GM12878 (cell line): ENCODE data around the gene B3GALT5. TPM values are rescaled to one million over a fixed set of nuclear protein-coding genes. Genes with fewer than 3 reads are reported as not detected.

Source experiments
- ATAC-seq: fragments of 200-7000 bp; cut with Tn5 transposase; 3 replicates; pipeline ENCODE4 v1.9.1; 2020; ENCODE audit warnings: mild to moderate bottlenecking, moderate library complexity
- BruUV-seq: library from RNA; stranded (reverse); fragments of 400-500 nt; replicated peaks from 2 replicates; lab custom pipeline; 2021; lab: Mats Ljungman, UMichigan
- CTCF ChIA-PET: fragments of 300-600 bp; sonication (Branson Sonifier 250); formaldehyde crosslinking; extraction: SDS; loops from one replicate; lab custom pipeline; 2021; ENCODE audit warnings: inconsistent platforms; lab: Yijun Ruan, JAX
- POLR2A ChIA-PET: fragments of 350-600 bp; formaldehyde crosslinking; extraction: SDS; loops from one replicate; lab custom pipeline; 2021; ENCODE audit warnings: inconsistent platforms; lab: Charles Lee
- RAD21 ChIA-PET: fragments of 300-600 bp; sonication (Branson Sonifier 250); formaldehyde crosslinking; loops from one replicate; lab custom pipeline; 2023; ENCODE audit warnings: antibody characterized with exemption; ENCODE audit not compliant: unreplicated experiment; lab: Charles Lee
- SMC1A ChIA-PET: fragments of 300-600 bp; sonication (Branson Sonifier 250); formaldehyde crosslinking; loops from one replicate; lab custom pipeline; 2023; ENCODE audit not compliant: unreplicated experiment, uncharacterized antibody; lab: Charles Lee
- DNase-seq: peaks from one replicate; pipeline ENCODE4 v3.0.0-alpha.2; 2011; ENCODE audit warnings: low read depth, low spot score
- FAIRE-seq: peaks from 3 replicates; lab custom pipeline; 2011; peaks lifted over from hg19 to GRCh38; lab: Jason Lieb, UNC
- H2AFZ ChIP-seq: 2 replicates; pipeline ENCODE4 v1.6.0; 2011; ENCODE audit warnings: low read depth, low read length, control low read depth; ENCODE audit not compliant: control insufficient read depth
- H3K27ac ChIP-seq: 2 replicates; pipeline ENCODE4 v1.5.1; 2011; ENCODE audit warnings: control low read depth; ENCODE audit not compliant: control insufficient read depth, insufficient read depth
- H3K27me3 ChIP-seq, 2 experiments: replicated peaks in 1 of 2; 2 replicates each; pipeline versions ENCODE4 v1.6.0 to v1.6.1; 2011; ENCODE audit warnings: low read length in 1 of 2; ENCODE audit not compliant: control insufficient read depth in 2 of 2, insufficient read depth in 2 of 2
- H3K36me3 ChIP-seq, 2 experiments: 2 replicates each; pipeline ENCODE4 v1.5.1; 2011; ENCODE audit warnings: low read length in 1 of 2; ENCODE audit not compliant: control insufficient read depth in 2 of 2, insufficient read depth in 2 of 2
- H3K4me1 ChIP-seq: 2 replicates; pipeline ENCODE4 v1.6.1; 2011; ENCODE audit warnings: mild to moderate bottlenecking, low read length, moderate library complexity, mixed read lengths; ENCODE audit not compliant: control insufficient read depth, insufficient read depth
- H3K4me2 ChIP-seq: 2 replicates; pipeline ENCODE4 v1.6.0; 2011; ENCODE audit warnings: control low read depth; ENCODE audit not compliant: control insufficient read depth, insufficient read depth
- H3K4me3 ChIP-seq: fragments of 200-600 bp; sonication (generic); 2 replicates; pipeline ENCODE4 v1.5.1; 2016
- H3K79me2 ChIP-seq: 2 replicates; pipeline ENCODE4 v1.6.0; 2011; ENCODE audit warnings: low read length; ENCODE audit not compliant: control insufficient read depth, insufficient read depth
- H3K9ac ChIP-seq: 2 replicates; pipeline ENCODE4 v1.8.0; 2011; ENCODE audit warnings: low read length, control low read depth, mixed read lengths; ENCODE audit not compliant: control insufficient read depth, insufficient read depth
- H3K9me3 ChIP-seq: replicated peaks from 3 replicates; pipeline ENCODE4 v1.5.1; 2011; ENCODE audit warnings: mild to moderate bottlenecking, low read length; ENCODE audit not compliant: control insufficient read depth, insufficient read depth
- H4K20me1 ChIP-seq: 2 replicates; pipeline ENCODE4 v1.6.0; 2011; ENCODE audit not compliant: control insufficient read depth, insufficient read depth
- CREB1 ChIP-seq: IDR thresholded peaks from 2 replicates; pipeline ENCODE4 v1.6.1; 2012; ENCODE audit warnings: low read depth, mild to moderate bottlenecking, inconsistent platforms
- EED ChIP-seq: sonication (generic); IDR thresholded peaks from 2 replicates; pipeline ENCODE4 v1.6.1; 2016; ENCODE audit warnings: antibody characterized with exemption, low read depth
- EGR1 ChIP-seq, 2 experiments: IDR thresholded peaks; 1 replicate in 1 of 2; 2 replicates in 1 of 2; pipeline ENCODE4 v1.6.1; 2011 to 2012; ENCODE audit warnings: low read depth in 2 of 2, low read length in 2 of 2, borderline replicate concordance in 1 of 2, mild to moderate bottlenecking in 1 of 2, moderate library complexity in 1 of 2
- HDAC2 ChIP-seq: fragments of 200-600 bp; sonication (generic); IDR thresholded peaks from 2 replicates; pipeline ENCODE4 v1.6.1; 2017
- MTA2 ChIP-seq: fragments of 450-650 bp; IDR thresholded peaks from 2 replicates; pipeline ENCODE4 v1.6.1; 2016; ENCODE audit warnings: low read depth, mild to moderate bottlenecking, moderate library complexity
- PAX5 ChIP-seq: IDR thresholded peaks from 2 replicates; pipeline ENCODE4 v1.6.1; 2011; ENCODE audit warnings: low read depth, low read length, borderline replicate concordance
- POLR2AphosphoS2 ChIP-seq: IDR thresholded peaks from 2 replicates; pipeline ENCODE4 v1.6.1; 2011; ENCODE audit warnings: low read depth, mild to moderate bottlenecking, low read length, improper control_type of control experiment, moderate library complexity
- RBBP5 ChIP-seq: fragments of 200-600 bp; sonication (generic); conservative IDR thresholded peaks from 2 replicates; pipeline ENCODE4 v1.6.1; 2016
- SMAD1 ChIP-seq: fragments of 450-650 bp; IDR thresholded peaks from 2 replicates; pipeline ENCODE4 v1.6.1; 2018; ENCODE audit warnings: mild to moderate bottlenecking, low read depth; ENCODE audit not compliant: partially characterized antibody
- SMAD5 ChIP-seq: IDR thresholded peaks from 2 replicates; pipeline ENCODE4 v1.6.1; 2016; ENCODE audit warnings: antibody characterized with exemption, low read depth
- ZNF274 ChIP-seq: IDR thresholded peaks from one replicate; pipeline ENCODE4 v1.8.0; 2011; ENCODE audit not compliant: insufficient read length, insufficient read depth
- WGBS: methylation state at CpG from one replicate; pipeline ENCODE4 v1.1.6; 2016; ENCODE audit warnings: low lambda C conversion rate; ENCODE audit not compliant: insufficient replicate concordance, insufficient coverage; ENCODE audit errors: missing lambda C conversion rate; 5-methylcytosine and 5-hydroxymethylcytosine counted together
- in situ Hi-C: fragments of 300-500 bp; cut with MboI; formaldehyde crosslinking; loops from 9 replicates; pipeline ENCODE4 v1.14.3; 2018; ENCODE audit warnings: mixed read lengths
- intact Hi-C: fragments of 100-400 bp; cut with micrococcal nuclease; formaldehyde crosslinking; loops from one replicate; pipeline ENCODE4 v1.14.2; 2022; ENCODE audit not compliant: unreplicated experiment
- polyA plus RNA-seq, 11 experiments: library from polyadenylated mRNA; depleted of rRNA in 4 of 11; unstranded in 6 of 11; stranded (reverse) in 5 of 11; fragments of >200 nt; fragmentation: Nextera tagmentation in 4 of 11; fragmentation: Illumina TruSeq in 1 of 11; extraction: Ambion mirVana in 4 of 11; extraction: Trizol in 1 of 11; gene quantifications; 1 replicate in 1 of 11; 2 replicates in 10 of 11; pipeline versions ENCODE4 v1.2.1 to v1.2.3, GENCODE V29; 2011 to 2016; ENCODE audit warnings: inconsistent platforms in 2 of 11, missing spikeins in 2 of 11, low read depth in 1 of 11
- total RNA-seq, 4 experiments: library from RNA; depleted of rRNA in 3 of 4; stranded (reverse); fragments of >200 nt in 3 of 4; fragmentation: Illumina TruSeq in 1 of 4; extraction: Trizol in 1 of 4; gene quantifications; 2 replicates each; pipeline versions ENCODE4 v1.2.1 to v1.2.3, GENCODE V29; 2013 to 2021
- TF ChIP-seq, protein P1 (sequence below): fragments of 450-650 bp; IDR thresholded peaks from 2 replicates; pipeline ENCODE4 v1.6.1; 2017; ENCODE audit warnings: mild to moderate bottlenecking, low read depth, inconsistent platforms; ENCODE audit not compliant: poor library complexity, severe bottlenecking
- TF ChIP-seq, protein P2 (sequence below): fragments of 150-350 bp; IDR thresholded peaks from 2 replicates; pipeline ENCODE4 v1.6.1; 2016; ENCODE audit warnings: low read depth, low read length
- TF ChIP-seq, protein P3 (sequence below): fragments of 450-650 bp; formaldehyde crosslinking; IDR thresholded peaks from 2 replicates; pipeline ENCODE4 v1.4.0; 2022; ENCODE audit warnings: mild to moderate bottlenecking, moderate library complexity
- TF ChIP-seq, protein P4 (sequence below): IDR thresholded peaks from 2 replicates; pipeline ENCODE4 v1.6.1; 2012; ENCODE audit warnings: low read depth, low read length, improper control_type of control experiment

B3GALT5 gene
- total and polyA plus RNA-seq, 10 of the 15 experiments (the other 5 are each of a cell fraction or from before 2014, with no cell fraction given) = 0.03 to 0.04 TPM; not detected in 8

DNA sequence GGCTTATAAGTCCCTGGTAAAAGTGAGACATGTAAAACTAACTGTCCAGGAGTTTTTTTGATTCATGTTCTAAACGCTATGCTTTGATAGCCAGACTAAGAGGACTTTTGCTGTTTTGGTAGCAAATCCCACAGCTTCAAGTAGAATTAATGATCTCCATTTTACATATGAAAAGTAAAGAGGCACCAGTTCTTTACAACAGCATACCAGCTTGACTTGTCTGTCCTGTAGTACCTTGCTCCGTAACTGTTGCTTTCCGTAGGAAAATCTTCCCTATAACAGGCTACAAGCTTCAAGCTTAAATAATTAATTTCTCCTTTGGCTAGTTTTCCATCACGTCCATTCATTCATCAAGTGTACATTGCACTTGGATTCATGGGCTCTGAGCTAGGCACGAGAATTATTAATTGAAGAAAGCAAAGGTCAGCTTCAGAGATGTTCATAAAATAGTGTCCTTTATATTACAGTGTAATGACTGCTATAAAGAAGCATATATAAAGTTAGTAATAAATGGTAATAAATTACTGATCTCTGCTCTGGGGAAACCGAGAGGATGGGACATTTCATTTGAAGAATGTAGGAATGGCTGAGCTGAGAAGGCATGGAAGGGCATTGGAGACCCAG, 29.2 kb downstream of the B3GALT5 start:
- RAD21 ChIA-PET = no interaction called here
- DNase-seq = no peak
- no TSS peak for BruUV-seq
- no peaks in the 10 kb centered on the region; the same call in 2 of the 3 replicates for H3K9me3 ChIP-seq
- H3K4me2 ChIP-seq = no peak overlapping the region
- POLR2A ChIA-PET = no interaction called here
- intact Hi-C loops = no loop called here
- CTCF ChIA-PET = no interaction called here
- H3K79me2 ChIP-seq = no peaks in the 10 kb centered on the region
- no peak overlapping the region for H3K27ac ChIP-seq
- no peaks in the 10 kb centered on the region for H3K27me3 ChIP-seq
- H4K20me1 ChIP-seq = no peaks in the 10 kb centered on the region
- H3K36me3 ChIP-seq = no peaks in the 10 kb centered on the region
- FAIRE-seq = no peak
- no peak for ATAC-seq
- SMC1A ChIA-PET = no interaction called here
- H3K4me3 ChIP-seq = no peak overlapping the region
- no peak overlapping the region for H2AFZ ChIP-seq
- in situ Hi-C loops = no loop called here
- no peaks in the 10 kb centered on the region for H3K4me1 ChIP-seq
- 39% methylated on average over 6 of the region's 6 CpGs for WGBS
- H3K9ac ChIP-seq = no peak overlapping the region
- TF ChIP-seq, protein P1, sequence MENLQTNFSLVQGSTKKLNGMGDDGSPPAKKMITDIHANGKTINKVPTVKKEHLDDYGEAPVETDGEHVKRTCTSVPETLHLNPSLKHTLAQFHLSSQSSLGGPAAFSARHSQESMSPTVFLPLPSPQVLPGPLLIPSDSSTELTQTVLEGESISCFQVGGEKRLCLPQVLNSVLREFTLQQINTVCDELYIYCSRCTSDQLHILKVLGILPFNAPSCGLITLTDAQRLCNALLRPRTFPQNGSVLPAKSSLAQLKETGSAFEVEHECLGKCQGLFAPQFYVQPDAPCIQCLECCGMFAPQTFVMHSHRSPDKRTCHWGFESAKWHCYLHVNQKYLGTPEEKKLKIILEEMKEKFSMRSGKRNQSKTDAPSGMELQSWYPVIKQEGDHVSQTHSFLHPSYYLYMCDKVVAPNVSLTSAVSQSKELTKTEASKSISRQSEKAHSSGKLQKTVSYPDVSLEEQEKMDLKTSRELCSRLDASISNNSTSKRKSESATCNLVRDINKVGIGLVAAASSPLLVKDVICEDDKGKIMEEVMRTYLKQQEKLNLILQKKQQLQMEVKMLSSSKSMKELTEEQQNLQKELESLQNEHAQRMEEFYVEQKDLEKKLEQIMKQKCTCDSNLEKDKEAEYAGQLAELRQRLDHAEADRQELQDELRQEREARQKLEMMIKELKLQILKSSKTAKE = no peak
- TF ChIP-seq, protein P2, sequence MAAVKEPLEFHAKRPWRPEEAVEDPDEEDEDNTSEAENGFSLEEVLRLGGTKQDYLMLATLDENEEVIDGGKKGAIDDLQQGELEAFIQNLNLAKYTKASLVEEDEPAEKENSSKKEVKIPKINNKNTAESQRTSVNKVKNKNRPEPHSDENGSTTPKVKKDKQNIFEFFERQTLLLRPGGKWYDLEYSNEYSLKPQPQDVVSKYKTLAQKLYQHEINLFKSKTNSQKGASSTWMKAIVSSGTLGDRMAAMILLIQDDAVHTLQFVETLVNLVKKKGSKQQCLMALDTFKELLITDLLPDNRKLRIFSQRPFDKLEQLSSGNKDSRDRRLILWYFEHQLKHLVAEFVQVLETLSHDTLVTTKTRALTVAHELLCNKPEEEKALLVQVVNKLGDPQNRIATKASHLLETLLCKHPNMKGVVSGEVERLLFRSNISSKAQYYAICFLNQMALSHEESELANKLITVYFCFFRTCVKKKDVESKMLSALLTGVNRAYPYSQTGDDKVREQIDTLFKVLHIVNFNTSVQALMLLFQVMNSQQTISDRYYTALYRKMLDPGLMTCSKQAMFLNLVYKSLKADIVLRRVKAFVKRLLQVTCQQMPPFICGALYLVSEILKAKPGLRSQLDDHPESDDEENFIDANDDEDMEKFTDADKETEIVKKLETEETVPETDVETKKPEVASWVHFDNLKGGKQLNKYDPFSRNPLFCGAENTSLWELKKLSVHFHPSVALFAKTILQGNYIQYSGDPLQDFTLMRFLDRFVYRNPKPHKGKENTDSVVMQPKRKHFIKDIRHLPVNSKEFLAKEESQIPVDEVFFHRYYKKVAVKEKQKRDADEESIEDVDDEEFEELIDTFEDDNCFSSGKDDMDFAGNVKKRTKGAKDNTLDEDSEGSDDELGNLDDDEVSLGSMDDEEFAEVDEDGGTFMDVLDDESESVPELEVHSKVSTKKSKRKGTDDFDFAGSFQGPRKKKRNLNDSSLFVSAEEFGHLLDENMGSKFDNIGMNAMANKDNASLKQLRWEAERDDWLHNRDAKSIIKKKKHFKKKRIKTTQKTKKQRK = no peak
- TF ChIP-seq, protein P3, sequence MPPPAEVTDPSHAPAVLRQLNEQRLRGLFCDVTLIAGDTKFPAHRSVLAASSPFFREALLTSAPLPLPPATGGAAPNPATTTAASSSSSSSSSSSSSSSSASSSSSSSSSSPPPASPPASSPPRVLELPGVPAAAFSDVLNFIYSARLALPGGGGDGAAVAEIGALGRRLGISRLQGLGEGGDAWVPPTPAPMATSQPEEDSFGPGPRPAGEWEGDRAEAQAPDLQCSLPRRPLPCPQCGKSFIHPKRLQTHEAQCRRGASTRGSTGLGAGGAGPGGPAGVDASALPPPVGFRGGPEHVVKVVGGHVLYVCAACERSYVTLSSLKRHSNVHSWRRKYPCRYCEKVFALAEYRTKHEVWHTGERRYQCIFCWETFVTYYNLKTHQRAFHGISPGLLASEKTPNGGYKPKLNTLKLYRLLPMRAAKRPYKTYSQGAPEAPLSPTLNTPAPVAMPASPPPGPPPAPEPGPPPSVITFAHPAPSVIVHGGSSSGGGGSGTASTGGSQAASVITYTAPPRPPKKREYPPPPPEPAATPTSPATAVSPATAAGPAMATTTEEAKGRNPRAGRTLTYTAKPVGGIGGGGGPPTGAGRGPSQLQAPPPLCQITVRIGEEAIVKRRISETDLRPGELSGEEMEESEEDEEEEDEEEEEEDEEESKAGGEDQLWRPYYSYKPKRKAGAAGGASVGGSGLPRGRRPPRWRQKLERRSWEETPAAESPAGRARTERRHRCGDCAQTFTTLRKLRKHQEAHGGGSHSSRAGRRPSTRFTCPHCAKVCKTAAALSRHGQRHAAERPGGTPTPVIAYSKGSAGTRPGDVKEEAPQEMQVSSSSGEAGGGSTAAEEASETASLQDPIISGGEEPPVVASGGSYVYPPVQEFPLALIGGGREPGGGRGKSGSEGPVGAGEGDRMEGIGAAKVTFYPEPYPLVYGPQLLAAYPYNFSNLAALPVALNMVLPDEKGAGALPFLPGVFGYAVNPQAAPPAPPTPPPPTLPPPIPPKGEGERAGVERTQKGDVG (CRISPR knock-in tag) = no peak
- TF ChIP-seq ZNF274 (no peak), SMAD5 (no peak), EED (no peak), MTA2 (no peak), CREB1 (no peak), EGR1 (IDR thresholded peaks at IDR 0.05; ENCODE audit: borderline replicate concordance in 1 of 2, low read depth in 2 of 2, low read length in 2 of 2) (no peak), POLR2AphosphoS2 (no peak), SMAD1 (no peak), PAX5 (no peak), HDAC2 (no peak), RBBP5 (no peak)
- TF ChIP-seq, protein P4, sequence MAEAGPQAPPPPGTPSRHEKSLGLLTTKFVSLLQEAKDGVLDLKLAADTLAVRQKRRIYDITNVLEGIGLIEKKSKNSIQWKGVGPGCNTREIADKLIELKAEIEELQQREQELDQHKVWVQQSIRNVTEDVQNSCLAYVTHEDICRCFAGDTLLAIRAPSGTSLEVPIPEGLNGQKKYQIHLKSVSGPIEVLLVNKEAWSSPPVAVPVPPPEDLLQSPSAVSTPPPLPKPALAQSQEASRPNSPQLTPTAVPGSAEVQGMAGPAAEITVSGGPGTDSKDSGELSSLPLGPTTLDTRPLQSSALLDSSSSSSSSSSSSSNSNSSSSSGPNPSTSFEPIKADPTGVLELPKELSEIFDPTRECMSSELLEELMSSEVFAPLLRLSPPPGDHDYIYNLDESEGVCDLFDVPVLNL = no peak
